ENCODE measurements around the gene RASL11A.
"Not testable (repeated sequence)": the region's sequence is repeated elsewhere in the genome, so short reads cannot be mapped to it uniquely, and the experiment has no call there.

Gene RASL11A

DNA sequence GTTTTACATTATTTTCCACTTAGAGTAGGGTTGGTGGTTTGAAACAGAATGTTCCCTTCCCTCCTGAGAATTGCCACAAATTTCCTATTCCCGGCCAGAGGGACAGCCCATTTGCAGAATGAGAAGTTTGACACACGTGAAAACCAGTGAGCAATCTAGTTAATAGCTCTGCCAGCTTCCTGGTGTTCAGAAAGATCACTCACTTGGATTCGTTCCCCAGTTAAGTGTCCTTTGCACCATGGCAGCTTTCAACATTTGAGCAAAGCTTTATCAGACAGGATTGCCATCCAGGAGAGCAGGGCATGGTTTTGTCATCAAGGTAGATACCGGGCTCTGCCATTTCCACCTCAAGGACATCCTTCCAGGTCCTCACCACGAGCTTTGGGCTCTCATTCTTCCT, 28.2 kb downstream of the RASL11A start:
- FAIRE-seq (no peak), DNase-seq (ENCODE audit: insufficient read length, low spot score) (no peak)
- TF ChIP-seq POLR2A (IDR thresholded peaks at IDR 0.05; ENCODE audit: low read depth, low read length): no peak

DNA sequence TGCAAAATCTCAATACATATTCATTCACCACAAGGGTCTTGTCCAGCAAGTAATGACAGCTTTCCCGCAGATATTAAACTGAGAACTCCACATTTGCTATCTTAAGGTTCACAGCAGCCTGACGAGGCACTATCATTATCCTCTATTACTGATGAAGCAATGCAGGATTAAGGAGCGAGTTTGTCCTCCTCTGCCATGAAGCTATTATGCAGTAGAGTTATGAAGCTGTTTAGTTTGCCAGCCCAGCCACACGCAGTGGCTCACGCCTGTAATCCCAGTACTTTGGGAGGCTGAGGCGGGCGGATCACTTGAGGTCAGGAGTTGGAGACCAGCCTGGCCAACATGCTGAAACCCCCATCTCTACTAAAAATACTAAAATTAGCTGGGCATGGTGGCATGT, 29.8 kb downstream of the RASL11A start:
- DNase-seq (ENCODE audit: insufficient read length, low spot score); FAIRE-seq: not testable (repeated sequence)

DNA sequence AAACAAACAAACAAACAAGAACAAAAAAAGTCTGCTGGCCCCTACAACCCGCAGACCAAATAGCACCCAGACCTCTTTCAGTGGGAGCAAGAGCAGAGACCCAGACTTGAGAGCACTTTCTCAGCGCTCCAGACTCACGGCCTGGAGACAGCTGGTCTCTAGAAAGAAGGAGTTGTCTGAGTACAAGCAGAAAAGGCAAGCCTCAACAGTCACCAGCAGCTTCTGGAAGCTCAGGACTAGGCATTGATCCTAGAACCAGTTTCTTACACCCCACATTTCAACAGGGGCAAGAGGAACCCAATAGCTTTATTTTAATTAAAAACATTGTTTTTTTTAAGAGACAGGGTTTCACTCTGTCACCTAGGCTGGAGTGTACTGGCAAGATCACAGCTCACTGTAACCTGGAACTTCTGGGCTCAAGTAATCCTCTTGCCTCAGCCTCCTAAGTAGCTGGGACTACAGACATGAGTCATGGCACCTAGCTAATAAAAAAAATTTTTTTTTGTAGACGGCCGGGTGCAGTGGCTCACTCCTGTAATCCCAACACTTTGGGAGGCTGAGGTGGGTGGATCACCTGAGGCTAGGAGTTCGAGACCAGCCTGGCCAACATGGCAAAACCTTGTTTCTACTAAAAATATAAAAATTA, 30.4 kb downstream of the RASL11A start:
- FAIRE-seq (no peak), DNase-seq (ENCODE audit: insufficient read length, low spot score) (no peak)
- no peak for TF ChIP-seq POLR2A (IDR thresholded peaks at IDR 0.05; ENCODE audit: low read depth, low read length)

DNA sequence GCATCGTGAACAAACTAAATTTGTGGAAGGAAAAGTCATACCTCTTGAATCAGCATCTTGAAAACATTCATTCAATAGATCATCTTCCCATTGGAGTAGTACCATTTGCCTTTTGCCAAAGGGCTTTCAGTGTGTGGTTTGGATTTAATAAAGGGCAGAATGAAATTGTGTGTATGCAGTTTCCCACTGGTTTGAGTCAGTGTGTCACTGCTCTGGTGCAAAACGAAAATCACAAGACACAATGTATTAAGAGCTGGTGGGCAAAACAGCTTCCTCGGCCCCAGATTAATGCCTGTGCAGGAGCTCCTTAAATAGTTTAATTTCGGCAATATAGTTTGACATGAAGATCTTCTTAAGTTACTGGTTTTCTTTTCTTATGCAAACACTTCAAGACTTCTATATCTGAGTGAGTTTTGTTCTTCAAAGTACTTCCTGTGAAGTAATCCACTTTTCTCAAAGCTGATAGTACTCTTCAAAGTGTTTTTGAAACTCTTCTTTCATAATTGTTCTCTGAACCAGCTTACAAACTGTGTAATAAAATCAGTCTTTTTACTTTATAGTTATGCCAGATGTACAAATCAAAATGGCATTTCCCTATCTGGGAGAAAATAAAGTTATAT, 32.1 kb downstream of the RASL11A start:
- no peak for FAIRE-seq
- TF ChIP-seq POLR2A (IDR thresholded peaks at IDR 0.05; ENCODE audit: low read depth, low read length): no peak
- no peak for DNase-seq (ENCODE audit: insufficient read length, low spot score)

DNA sequence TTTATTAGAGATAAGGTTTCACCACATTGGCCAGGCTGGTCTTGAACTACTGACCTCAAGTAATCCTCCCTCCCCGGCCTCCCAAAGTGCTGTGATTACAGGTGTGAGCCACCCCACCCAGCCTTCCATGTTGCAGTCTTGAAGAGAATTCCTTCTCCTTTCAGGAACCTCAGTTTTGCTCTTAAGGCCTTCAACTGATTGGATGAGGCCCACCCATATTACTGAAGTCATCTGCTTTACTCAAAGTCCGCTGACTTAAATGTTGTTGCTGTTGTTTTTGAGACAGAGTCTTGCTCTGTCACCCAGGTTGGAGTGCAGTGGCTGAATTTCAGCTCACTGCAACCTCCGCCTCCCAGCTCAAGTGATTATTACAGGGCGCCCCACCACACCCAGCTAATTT, 33.5 kb downstream of the RASL11A start:
- no peak for TF ChIP-seq POLR2A (IDR thresholded peaks at IDR 0.05; ENCODE audit: low read depth, low read length)
- DNase-seq (ENCODE audit: insufficient read length, low spot score) (no peak), FAIRE-seq (no peak)

DNA sequence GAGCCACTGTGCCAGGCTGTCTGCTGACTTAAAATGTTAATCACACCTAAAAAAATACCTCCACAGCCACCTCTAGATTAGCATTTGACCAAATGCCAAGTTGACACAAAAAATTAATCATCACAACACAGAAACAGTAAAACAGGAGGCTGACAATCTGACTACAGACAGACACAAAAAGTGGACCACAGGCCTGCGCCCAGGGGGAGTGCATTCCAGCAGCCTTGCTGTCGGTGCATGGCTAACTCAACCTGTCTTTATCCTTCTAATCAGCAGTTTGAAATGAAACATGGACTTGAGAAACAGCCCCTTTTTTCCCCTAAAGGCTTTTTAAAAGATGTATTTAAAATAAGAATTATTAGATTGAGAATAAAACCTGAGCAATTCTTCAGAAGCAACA, 34.0 kb downstream of the RASL11A start:
- no peak for TF ChIP-seq POLR2A (IDR thresholded peaks at IDR 0.05; ENCODE audit: low read depth, low read length)
- DNase-seq (ENCODE audit: insufficient read length, low spot score) (no peak), FAIRE-seq (no peak)

DNA sequence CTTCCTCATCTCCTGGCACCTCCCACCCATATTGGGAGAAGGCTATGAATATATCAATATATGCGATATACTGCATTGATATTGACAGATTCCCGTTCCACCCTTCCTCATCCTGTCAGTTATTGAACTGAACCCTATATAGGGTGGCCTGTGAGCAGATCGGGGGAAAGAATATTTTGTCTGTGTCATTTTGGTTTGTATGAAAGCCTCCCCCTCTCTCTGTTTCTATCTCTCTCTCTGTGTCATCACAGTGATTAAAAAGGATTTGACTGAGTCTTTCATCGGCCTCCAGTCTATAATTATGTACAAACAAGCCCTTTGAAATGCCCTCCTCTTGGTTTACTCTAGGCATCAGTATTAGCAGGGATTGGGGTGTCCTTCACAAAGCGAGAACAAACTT, 35.7 kb downstream of the RASL11A start:
- no peak for TF ChIP-seq POLR2A (IDR thresholded peaks at IDR 0.05; ENCODE audit: low read depth, low read length)
- no peak for DNase-seq (ENCODE audit: insufficient read length, low spot score)
- FAIRE-seq: no peak

DNA sequence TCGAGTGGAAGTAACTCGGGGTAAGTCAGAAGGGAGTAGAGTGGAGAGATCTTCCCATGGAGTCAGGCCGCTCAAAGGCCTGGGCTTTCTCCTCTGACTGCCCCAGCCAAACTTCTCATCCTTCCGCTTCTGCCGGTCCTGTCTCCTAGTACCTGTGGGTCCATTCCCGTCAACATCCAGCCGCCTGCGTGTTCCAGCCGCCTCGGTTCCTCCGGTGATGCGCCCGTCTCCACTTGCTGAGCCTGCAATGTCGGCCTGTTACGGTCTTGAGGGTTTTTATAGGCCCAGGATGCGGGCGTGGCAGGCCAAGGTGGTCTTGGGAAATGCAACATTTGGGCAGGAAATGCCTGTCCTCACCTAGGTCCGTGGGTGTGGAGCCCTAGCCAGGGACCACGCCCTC, 38.3 kb downstream of the RASL11A start:
- no peak for TF ChIP-seq POLR2A (IDR thresholded peaks at IDR 0.05; ENCODE audit: low read depth, low read length)
- DNase-seq (ENCODE audit: insufficient read length, low spot score): no peak
- no peak for FAIRE-seq

DNA sequence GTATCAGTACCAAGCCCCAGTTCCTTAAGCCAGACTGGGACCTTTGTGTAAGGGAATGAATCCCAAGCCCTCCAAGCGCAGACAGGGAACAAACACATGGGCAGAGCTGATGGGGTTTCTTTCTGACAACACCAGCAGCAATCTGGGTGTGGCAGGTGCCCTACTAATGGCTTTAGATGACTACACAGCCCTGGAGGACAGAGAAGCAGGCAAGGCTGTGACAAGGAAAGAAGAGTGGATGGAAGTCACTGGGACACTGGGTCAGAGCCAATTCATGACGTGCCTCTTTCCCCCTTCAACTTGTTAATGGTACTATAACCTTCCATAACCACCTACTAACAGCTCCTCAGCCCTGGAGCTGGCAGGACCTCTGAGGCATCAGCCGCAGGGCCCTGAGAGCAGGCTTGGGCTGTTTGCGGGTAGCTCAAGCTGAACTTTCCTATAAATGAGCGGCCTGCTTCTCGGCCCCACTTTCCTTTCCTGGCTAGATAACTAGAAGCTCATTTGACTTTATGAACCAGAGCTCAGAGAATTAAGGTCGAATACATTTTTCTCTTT, 38.9 kb downstream of the RASL11A start:
- TF ChIP-seq POLR2A (IDR thresholded peaks at IDR 0.05; ENCODE audit: low read depth, low read length): no peak
- FAIRE-seq: no peak
- DNase-seq (ENCODE audit: insufficient read length, low spot score): no peak

DNA sequence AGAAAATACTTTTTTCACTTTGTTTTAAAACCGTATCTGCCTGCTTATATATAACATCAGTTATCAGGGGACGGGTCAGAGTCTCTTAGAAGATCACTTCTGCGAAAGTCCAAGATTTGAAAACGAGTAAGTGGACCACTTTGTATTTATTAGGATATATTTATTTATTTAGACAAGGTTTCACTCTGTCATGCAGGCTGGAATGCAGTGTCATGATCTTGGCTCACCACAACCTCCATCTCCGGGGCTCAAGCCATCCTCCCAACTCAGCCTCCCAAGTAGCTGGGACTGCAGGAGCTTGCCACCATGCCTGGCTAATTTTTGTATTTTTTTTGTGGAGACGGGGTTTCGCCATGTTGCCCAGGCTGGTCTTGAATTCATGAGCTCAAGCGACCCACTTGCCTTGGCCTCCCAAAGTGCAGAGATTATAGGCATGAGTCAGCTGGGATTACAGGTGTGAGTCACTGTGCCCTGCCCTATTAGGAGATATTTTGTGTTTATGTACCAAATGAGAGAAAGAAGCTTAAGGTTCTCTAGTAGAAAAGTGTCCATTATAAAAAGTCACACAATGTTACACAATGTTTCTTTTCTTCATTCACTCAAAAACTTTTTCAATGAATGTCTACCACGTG, 39.5 kb downstream of the RASL11A start:
- FAIRE-seq (no peak), DNase-seq (ENCODE audit: insufficient read length, low spot score) (no peak)
- TF ChIP-seq POLR2A (IDR thresholded peaks at IDR 0.05; ENCODE audit: low read depth, low read length): no peak

DNA sequence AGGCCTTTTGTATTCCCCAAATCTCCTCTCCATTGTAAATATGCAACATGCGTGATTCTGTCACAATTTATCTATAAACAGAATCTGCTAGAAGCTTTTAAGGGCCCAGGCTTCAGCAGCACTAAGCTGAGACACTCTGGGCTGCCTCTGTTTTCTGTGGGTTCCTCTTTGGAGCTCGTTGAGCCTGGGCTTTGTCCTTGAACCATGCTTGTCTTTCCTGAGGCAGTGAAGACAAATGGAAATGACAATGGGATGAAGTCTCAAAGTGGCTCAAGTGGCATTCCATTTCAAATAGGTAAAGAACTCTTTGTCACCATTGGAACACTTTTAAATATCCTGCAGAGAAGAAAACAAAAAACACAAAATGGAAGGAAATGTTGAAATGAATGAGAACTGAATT, 40.3 kb downstream of the RASL11A start:
- no peak for TF ChIP-seq POLR2A (IDR thresholded peaks at IDR 0.05; ENCODE audit: low read depth, low read length)
- DNase-seq (ENCODE audit: insufficient read length, low spot score) (no peak), FAIRE-seq (no peak)

DNA sequence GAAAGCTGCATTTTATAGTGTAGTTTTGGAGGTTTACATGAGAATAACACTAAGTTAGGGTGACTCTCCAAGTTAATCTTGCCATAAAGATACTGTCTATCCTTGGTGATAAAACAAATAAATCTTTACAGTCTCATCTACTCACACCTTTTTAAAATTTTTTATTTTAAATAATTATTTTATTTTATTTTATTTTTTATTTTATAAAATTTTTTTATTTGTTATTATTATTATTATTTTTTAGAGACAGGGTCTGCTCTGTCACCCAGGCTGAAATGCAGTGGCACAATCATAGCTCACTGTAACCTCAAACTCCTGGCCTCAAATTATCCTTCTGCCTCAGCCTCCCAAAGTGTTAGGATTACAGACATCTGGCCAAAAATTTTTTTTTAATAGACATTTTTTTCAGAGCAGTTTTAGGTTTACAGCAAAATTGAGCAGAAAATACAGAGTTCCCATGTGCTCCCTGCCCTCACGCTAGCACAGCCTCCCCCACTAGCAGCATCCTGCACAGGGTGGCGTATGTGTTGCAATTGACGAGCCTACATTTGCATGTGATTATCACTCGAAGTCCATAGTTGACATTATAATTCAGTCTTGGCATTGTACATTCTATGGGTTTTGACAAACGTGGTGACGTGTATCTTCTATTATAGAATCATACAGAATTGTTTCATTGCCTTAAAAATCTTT, 41.0 kb downstream of the RASL11A start:
- no peak for TF ChIP-seq POLR2A (IDR thresholded peaks at IDR 0.05; ENCODE audit: low read depth, low read length)
- DNase-seq (ENCODE audit: insufficient read length, low spot score) (no peak), FAIRE-seq (no peak)

DNA sequence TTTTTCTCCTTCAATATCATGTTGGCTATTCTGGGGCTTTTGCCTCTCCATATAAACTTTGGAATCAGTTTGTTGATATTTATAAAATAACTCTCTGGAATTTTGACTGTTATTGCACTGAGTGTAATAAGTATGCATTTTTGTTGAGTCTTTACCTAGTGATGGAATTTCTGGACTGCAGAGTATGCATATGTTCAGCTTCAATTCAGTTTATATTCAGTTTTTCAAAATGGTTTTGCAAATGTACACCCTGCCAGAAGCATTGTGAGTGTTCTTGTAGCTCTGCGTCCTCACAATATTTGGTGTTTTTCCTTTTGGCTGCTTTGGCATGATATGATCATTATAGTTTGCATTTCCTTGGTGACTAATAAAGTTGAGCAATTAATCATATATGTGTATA, 43.1 kb downstream of the RASL11A start:
- no peak for DNase-seq (ENCODE audit: insufficient read length, low spot score)
- FAIRE-seq: no peak
- no peak for TF ChIP-seq POLR2A (IDR thresholded peaks at IDR 0.05; ENCODE audit: low read depth, low read length)

DNA sequence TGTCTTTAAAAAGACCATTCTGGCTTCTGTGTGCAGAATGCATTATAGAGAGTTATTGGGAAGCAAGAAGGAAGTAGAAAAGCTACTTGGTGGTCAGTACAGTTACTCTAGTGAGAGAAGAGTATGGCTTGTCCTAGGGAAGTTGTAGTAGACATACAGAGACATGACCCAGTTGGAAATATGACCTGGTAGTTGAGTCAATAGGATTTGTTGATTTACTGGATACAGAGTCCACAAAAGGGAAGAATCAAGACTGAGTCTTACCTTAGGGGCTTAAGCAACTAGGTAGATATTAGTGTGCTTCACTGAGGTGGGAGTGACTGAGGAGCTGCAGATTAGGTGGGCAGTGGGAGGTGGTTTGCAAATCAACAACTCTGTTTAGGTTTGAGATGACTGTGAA, 48.8 kb downstream of the RASL11A start:
- DNase-seq (ENCODE audit: insufficient read length, low spot score) (no peak), FAIRE-seq (no peak)
- no peak for TF ChIP-seq POLR2A (IDR thresholded peaks at IDR 0.05; ENCODE audit: low read depth, low read length)

Measured in H54 (cell line).